SK-N-SH treated with all-trans-retinoic acid at 6 μM for 48 hours (cell line): ENCODE data around the gene ENDOV.

ENCODE experiments used
- ESRRG ChIP-seq: fragments of 250-450 bp; sonication (Bioruptor Pico); IDR thresholded peaks from 2 replicates; pipeline ENCODE4 v1.6.1; 2021; ENCODE audit warnings: mild to moderate bottlenecking
- GLIS3 ChIP-seq: fragments of 250-450 bp; sonication (Bioruptor Pico); IDR thresholded peaks from 2 replicates; pipeline ENCODE4 v1.5.0; 2020; ENCODE audit warnings: mild to moderate bottlenecking, moderate library complexity
- RARB ChIP-seq: fragments of 250-450 bp; sonication (Bioruptor Pico); IDR thresholded peaks from 2 replicates; pipeline ENCODE4 v1.8.0; 2021; ENCODE audit warnings: mild to moderate bottlenecking, moderate library complexity
- ZC3H10 ChIP-seq: fragments of 250-450 bp; sonication (Bioruptor Pico); IDR thresholded peaks from 2 replicates; pipeline ENCODE4 v1.5.1; 2021; ENCODE audit warnings: mild to moderate bottlenecking, moderate library complexity
- ZFP3 ChIP-seq: fragments of 250-450 bp; sonication (Bioruptor Pico); IDR thresholded peaks from 2 replicates; pipeline ENCODE4 v1.5.0; 2020; ENCODE audit warnings: mild to moderate bottlenecking, moderate library complexity
- TF ChIP-seq, protein P1 (sequence below): fragments of 250-450 bp; sonication (Bioruptor Pico); IDR thresholded peaks from 2 replicates; pipeline ENCODE4 v1.8.0; 2020; ENCODE audit warnings: mild to moderate bottlenecking, moderate library complexity, borderline replicate concordance
- TF ChIP-seq, protein P2 (sequence below): fragments of 250-450 bp; sonication (Bioruptor Pico); IDR thresholded peaks from 2 replicates; pipeline ENCODE4 v1.5.0; 2020; ENCODE audit warnings: mild to moderate bottlenecking, moderate library complexity

DNA sequence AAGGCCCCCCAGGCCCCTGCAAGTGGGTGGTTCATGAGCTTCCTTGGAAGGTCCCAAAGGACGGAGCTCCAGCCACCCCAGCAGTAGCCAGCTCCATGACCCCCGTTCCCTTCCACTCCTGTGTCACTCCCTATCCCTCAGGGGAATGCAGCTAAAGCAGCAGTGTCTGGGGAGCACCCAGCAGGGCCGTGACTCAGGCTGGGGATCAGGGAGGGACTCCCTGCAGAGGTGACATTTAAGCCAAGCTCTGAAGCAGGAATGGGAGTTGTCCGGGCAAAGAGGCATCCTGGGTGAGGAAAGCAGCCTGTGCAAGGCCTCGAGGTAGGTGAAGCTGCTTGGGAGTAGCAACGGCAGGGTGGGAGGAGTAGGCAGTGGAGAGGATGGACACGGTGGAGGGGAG lies 72.5 kb downstream of the ENDOV start:
- TF ChIP-seq ZFP3 (no peak), GLIS3 (CRISPR knock-in tag) (no peak), ZC3H10 (no peak), RARB (CRISPR knock-in tag) (no peak), ESRRG (no peak)
- TF ChIP-seq, protein P1, sequence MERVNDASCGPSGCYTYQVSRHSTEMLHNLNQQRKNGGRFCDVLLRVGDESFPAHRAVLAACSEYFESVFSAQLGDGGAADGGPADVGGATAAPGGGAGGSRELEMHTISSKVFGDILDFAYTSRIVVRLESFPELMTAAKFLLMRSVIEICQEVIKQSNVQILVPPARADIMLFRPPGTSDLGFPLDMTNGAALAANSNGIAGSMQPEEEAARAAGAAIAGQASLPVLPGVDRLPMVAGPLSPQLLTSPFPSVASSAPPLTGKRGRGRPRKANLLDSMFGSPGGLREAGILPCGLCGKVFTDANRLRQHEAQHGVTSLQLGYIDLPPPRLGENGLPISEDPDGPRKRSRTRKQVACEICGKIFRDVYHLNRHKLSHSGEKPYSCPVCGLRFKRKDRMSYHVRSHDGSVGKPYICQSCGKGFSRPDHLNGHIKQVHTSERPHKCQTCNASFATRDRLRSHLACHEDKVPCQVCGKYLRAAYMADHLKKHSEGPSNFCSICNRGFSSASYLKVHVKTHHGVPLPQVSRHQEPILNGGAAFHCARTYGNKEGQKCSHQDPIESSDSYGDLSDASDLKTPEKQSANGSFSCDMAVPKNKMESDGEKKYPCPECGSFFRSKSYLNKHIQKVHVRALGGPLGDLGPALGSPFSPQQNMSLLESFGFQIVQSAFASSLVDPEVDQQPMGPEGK (CRISPR knock-in tag), result no peak
- TF ChIP-seq, protein P2, sequence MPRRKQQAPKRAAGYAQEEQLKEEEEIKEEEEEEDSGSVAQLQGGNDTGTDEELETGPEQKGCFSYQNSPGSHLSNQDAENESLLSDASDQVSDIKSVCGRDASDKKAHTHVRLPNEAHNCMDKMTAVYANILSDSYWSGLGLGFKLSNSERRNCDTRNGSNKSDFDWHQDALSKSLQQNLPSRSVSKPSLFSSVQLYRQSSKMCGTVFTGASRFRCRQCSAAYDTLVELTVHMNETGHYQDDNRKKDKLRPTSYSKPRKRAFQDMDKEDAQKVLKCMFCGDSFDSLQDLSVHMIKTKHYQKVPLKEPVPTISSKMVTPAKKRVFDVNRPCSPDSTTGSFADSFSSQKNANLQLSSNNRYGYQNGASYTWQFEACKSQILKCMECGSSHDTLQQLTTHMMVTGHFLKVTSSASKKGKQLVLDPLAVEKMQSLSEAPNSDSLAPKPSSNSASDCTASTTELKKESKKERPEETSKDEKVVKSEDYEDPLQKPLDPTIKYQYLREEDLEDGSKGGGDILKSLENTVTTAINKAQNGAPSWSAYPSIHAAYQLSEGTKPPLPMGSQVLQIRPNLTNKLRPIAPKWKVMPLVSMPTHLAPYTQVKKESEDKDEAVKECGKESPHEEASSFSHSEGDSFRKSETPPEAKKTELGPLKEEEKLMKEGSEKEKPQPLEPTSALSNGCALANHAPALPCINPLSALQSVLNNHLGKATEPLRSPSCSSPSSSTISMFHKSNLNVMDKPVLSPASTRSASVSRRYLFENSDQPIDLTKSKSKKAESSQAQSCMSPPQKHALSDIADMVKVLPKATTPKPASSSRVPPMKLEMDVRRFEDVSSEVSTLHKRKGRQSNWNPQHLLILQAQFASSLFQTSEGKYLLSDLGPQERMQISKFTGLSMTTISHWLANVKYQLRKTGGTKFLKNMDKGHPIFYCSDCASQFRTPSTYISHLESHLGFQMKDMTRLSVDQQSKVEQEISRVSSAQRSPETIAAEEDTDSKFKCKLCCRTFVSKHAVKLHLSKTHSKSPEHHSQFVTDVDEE (CRISPR knock-in tag), result no peak
